ENCODE data around the gene USE1. TPM values are rescaled to one million over a fixed set of nuclear protein-coding genes. Genes with fewer than 3 reads are reported as not detected.

The USE1 gene
- total RNA-seq, 8 experiments from 2014 or later, result 14.7 to 31.0 (median 22.9) TPM

DNA sequence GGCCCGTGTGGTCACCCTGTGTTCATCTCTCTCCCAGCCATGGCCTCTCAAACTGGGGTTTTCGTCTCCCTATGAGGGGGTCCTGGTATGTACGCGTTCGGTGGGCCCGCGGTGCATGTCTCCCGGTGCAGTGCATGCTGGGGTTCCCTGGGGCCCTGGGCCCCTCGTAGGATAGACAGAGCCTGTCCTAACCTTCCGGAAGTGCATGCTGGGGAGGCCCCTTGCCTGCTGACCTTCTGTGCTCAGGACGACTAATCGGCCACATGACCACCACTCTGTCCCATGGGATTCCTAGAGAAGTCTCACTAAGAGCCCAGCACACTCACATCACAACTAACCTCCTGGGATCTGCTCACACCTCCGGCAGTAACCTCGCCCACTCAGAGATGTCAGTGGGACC, 4.9 kb upstream of the USE1 start:
- no peak for ATAC-seq (replicated peaks in 6 of 8)
- H3K4me1 ChIP-seq (replicated peaks in 1 of 2), result peaks cover 4 to 6% of the 10 kb centered on the region in 2 donors
- WGBS, 10 experiments, result 84 to 100% (median 93%) methylated on average over 1 to 8 of the region's 14 CpGs; no CpG with 5 or more reads in 5 of the 10 experiments
- in situ Hi-C loops (cut with MboI; ENCODE audit: low pct_unique_long_range_greater_than_20kb in 2 of 9, low sequenced_read_pairs in 9 of 9, unreplicated experiment in 9 of 9), result no loop called here
- peak overlapping the region in 1 of 2 donors; percentile 7 for H3K27ac ChIP-seq
- no peak overlapping the region for H3K4me3 ChIP-seq

- Histone ChIP-seq H3K4me3 (no peak overlapping the region), H3K27ac (no peak overlapping the region), H3K4me1 (replicated peaks in 1 of 2) (peaks cover 10 to 14% of the 10 kb centered on the region in 2 donors)
- in situ Hi-C loops (cut with MboI; ENCODE audit: low pct_unique_long_range_greater_than_20kb in 2 of 9, low sequenced_read_pairs in 9 of 9, unreplicated experiment in 9 of 9), result no loop called here
- no peak for ATAC-seq (replicated peaks in 6 of 8)
- 80 to 100% (median 93%) methylated on average over 2 to 11 of the region's 58 CpGs; no CpG with 5 or more reads in 4 of the 10 experiments for WGBS, 10 experiments
Observed at GRCh38 chr19:17211547-17212446, 3.4 kb upstream of the USE1 start.

DNA sequence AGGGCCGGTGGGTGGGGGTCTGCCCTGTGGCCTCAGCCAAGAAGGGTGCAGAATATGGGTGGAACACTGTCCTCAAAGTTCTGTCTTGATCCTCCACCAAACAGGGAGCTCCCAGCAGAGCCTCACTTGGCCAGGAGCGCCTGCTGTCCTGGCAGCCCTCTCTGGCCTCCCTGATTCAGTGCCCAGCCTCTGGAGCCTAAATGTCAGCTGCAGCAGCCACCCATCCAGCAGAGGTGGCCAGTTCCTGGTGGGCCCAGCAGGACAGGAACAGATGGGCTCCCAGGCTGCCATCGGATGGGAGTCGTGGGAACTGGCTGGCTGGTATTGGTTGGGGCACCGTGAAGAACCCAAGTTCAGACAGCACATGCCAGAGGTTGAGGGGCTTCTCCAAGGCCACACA, 1.8 kb upstream of the USE1 start:
- no peak overlapping the region for H3K4me3 ChIP-seq
- no peak overlapping the region for H3K27ac ChIP-seq
- WGBS, 10 experiments, result 60 to 100% methylated on average over 1 of the region's 5 CpGs; no CpG with 5 or more reads in 8 of the 10 experiments
- in situ Hi-C loops (cut with MboI; ENCODE audit: low pct_unique_long_range_greater_than_20kb in 2 of 9, low sequenced_read_pairs in 9 of 9, unreplicated experiment in 9 of 9), result no loop called here
- H3K4me1 ChIP-seq (replicated peaks in 1 of 2), result peaks cover 10 to 14% of the 10 kb centered on the region in 2 donors
- no peak for ATAC-seq (replicated peaks in 6 of 8)

DNA sequence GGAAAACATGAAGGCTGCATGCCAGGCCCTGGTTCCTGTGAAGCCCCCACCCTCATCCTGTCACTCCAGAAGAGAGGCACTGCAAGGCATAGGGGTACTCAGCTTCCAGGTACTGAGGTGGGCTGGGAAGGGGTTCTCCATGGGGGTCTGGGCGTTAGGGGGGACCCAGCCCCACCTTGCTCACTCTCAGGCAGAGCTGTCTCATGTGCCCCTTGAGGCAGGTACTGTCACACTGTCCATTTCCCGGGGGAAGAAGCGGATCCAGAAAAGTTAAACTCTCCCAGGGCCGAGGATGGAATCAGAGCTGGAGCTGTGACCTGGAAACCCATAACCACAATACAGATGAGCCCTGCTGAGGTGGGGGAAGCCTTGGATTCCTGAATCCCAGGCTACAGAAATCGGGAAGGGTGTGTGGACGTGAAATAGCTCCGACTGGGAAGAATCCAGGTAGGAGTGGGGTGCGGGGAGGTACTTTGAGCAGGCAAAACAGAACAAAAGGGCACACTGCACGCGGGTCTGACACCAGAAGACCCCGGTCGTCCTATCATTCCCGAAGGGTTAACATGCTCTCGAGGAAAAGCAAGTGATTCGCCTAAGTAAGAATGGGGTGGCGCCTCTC, 540 bp upstream of the USE1 start:
- H3K4me3 ChIP-seq, result peak overlapping the region; percentile 53 to 98 (median 65)
- H3K27ac ChIP-seq, result peak overlapping the region; percentile 91 to 99
- ATAC-seq (replicated peaks in 6 of 8), result peak in 1 of 8 experiments; percentile 2
- in situ Hi-C loops (cut with MboI; ENCODE audit: low pct_unique_long_range_greater_than_20kb in 2 of 9, low sequenced_read_pairs in 9 of 9, unreplicated experiment in 9 of 9), result no loop called here
- 0 to 35% (median 17%) methylated on average over 2 to 13 of the region's 16 CpGs; no CpG with 5 or more reads in 3 of the 10 experiments for WGBS, 10 experiments
- H3K4me1 ChIP-seq (replicated peaks in 1 of 2), result peaks cover 10 to 14% of the 10 kb centered on the region in 2 donors

DNA sequence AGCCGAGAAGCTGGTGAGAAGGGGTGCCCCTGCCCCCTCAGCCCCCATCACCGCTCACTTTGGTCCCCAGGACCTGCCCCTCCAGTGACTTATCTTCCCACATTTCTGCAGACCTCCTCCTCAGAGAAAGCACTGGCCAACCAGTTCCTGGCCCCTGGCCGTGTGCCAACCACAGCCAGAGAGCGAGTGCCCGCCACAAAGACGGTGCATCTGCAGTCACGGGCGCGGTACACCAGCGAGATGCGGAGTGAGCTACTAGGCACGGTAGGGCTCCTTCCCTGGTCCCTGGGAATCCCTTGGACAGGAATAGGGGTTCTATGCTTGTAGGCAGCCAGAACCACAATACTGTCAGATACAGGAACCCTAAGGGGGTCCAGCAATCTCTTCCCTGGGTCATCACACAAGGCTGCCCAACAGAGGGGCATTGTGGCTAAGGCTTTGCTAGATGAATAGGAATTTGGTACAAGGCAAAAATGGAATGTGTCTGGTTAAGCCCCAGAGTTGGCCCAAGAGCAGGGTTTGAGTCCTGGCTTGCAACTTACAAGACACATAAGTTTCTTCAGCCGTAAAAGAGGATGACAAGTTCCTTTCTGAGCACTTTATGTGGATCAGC, 1.0 kb downstream of the USE1 start:
- Histone ChIP-seq H3K4me1 (replicated peaks in 1 of 2) (peaks cover 10 to 14% of the 10 kb centered on the region in 2 donors), H3K27ac (peak overlapping the region; percentile 51 to 99), H3K4me3 (peak overlapping the region; percentile 53 to 98 (median 65))
- WGBS, 10 experiments, result 17 to 100% (median 95%) methylated on average over 1 to 10 of the region's 13 CpGs; no CpG with 5 or more reads in 3 of the 10 experiments
- no peak for ATAC-seq (replicated peaks in 6 of 8)
- in situ Hi-C loops (cut with MboI; ENCODE audit: low pct_unique_long_range_greater_than_20kb in 2 of 9, low sequenced_read_pairs in 9 of 9, unreplicated experiment in 9 of 9), result no loop called here

DNA sequence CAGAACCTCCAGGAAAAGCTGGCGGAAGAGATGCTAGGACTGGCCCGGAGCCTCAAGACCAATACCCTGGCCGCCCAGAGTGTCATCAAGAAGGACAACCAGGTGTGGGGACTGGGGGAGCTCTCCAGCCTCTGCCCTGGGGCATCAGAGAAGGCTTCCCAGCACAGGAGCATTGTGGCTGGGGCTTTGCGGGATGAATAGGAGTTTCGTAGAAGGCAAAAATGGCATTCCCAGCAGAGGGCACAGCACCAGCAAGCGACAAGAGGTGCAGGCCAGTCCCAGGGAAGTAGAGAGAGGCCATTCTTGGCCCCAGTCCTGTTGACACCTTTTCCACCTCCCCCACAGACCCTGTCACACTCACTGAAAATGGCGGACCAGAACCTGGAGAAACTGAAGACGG, 4.1 kb downstream of the USE1 start:
- in situ Hi-C loops (cut with MboI; ENCODE audit: low pct_unique_long_range_greater_than_20kb in 2 of 9, low sequenced_read_pairs in 9 of 9, unreplicated experiment in 9 of 9), result no loop called here
- no peak for ATAC-seq (replicated peaks in 6 of 8)
- 80 to 100% (median 93%) methylated on average over 1 to 5 of the region's 8 CpGs; no CpG with 5 or more reads in 7 of the 10 experiments for WGBS, 10 experiments

DNA sequence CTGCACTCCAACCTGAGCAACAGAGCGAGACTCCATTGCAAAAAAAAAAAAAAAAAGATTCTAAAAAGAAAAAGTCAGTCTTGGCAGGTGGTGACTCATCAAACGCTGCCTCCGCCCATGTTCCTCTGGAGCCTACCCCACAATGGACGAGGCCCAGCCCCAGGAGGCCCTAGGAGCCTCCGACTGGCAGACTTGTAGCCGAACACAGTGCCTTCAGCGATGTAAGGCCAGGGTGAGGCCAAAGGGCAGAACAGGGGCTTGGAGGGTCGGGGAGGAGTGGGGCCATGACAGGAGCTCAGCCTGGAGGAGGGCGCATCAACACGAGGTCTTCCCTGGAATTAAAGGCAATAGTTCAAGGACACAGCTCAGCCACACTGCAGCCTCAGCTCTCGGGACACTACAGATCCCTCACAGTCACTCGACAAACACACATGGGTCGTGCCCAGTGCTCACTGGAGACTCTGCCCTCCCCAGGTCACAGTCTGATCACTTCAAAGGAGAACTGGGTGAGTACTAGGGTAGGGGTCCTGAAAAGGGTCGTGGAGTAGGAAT, 5.1 kb downstream of the USE1 start:
- peak overlapping the region in 1 of 2 donors; percentile 72 for H3K27ac ChIP-seq
- no peak overlapping the region for H3K4me3 ChIP-seq
- peaks cover 6 to 8% of the 10 kb centered on the region in 2 donors for H3K4me1 ChIP-seq (replicated peaks in 1 of 2)
- peak in 5 of 8 experiments; percentile 3 to 73 (median 10) for ATAC-seq (replicated peaks in 6 of 8)
- 33 to 90% (median 71%) methylated on average over 2 to 9 of the region's 14 CpGs; no CpG with 5 or more reads in 3 of the 10 experiments for WGBS, 10 experiments
- in situ Hi-C loops (cut with MboI; ENCODE audit: low pct_unique_long_range_greater_than_20kb in 2 of 9, low sequenced_read_pairs in 9 of 9, unreplicated experiment in 9 of 9), result no loop called here

More for the DNA sequence above, 4.1 kb downstream of the USE1 start:
- H3K27ac ChIP-seq, result no peak overlapping the region
- no peak overlapping the region for H3K4me3 ChIP-seq
- peaks cover 10 to 13% of the 10 kb centered on the region in 2 donors for H3K4me1 ChIP-seq (replicated peaks in 1 of 2)

GRCh38 chr19:17225053-17225452, 9.9 kb downstream of the USE1 start:
- no peak overlapping the region for H3K27ac ChIP-seq
- ATAC-seq (replicated peaks in 6 of 8), result no peak
- WGBS, 10 experiments, result 71 to 100% (median 91%) methylated on average over 1 to 6 of the region's 10 CpGs; no CpG with 5 or more reads in 1 of the 10 experiments
- peaks cover 0 to 4% of the 10 kb centered on the region in 2 donors for H3K4me1 ChIP-seq (replicated peaks in 1 of 2)
- in situ Hi-C loops (cut with MboI; ENCODE audit: low pct_unique_long_range_greater_than_20kb in 2 of 9, low sequenced_read_pairs in 9 of 9, unreplicated experiment in 9 of 9), result no loop called here
- no peak overlapping the region for H3K4me3 ChIP-seq

DNA sequence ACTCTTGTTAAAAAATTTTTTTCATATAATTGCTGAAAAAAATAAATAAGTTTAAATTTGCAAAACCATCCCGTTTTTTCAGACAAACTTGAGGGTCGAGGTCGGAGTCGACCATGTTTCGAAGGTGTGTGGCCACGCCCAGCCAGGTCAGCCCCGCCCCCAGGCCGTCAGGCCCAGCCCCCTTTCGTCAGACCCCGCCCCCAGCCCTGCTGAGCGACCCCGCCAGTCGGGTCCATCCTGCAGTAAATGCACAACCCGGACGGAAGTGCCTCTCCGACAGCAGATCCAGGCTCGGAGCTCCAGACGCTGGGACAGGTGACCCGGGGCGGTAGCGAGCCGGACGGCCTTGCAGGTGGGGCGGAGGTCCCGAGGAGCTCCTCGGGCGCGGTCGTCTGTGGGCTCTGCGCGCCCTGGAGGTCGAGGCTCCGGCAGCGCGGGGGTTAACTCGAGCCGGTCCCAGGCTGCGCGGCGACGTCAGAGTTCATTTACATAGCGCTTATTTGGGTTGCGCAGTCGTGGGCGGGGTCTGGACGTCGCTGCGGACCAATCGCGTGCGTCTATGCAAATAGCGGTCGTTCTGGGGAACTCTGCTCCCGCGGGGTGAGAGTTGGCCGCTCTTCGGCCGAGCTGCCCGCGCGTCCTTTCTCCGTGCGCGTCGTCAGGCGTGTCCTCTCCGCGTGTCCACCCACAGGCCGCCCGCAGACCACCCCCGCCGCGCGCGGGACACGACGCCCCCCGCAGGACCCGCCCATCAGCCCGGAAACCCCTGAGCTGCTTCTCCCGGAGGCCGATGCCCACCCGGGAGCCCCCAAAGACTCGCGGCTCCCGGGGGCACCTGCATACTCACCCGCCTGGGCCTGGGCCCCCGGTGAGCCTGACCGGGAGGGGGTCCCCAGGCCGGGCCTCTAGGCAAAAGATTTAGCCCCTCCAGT, 11.1 kb downstream of the USE1 start, which contains the start of gene OCEL1:
TSS of gene OCEL1 (plus strand) at position 225 of the 932 bp plus-strand sequence. CDS start at position 247, 22 bp downstream.
- H3K4me1 ChIP-seq (replicated peaks in 1 of 2), result peaks cover 0 to 4% of the 10 kb centered on the region in 2 donors
- ATAC-seq (replicated peaks in 6 of 8), result peak; percentile 90 to 93 (median 92)
- peak within 1 kb of the TSS; percentile 42 to 50 (median 46) for H3K4me3 ChIP-seq
- 0 to 1% (median 0%) methylated on average over 1 to 14 of the region's 90 CpGs; no CpG with 5 or more reads in 6 of the 10 experiments for WGBS, 10 experiments
- in situ Hi-C loops (cut with MboI; ENCODE audit: low pct_unique_long_range_greater_than_20kb in 2 of 9, low sequenced_read_pairs in 9 of 9, unreplicated experiment in 9 of 9), result no loop called here
- peak within 1 kb of the TSS; percentile 76 to 77 for H3K27ac ChIP-seq

GRCh38 chr19:17227798-17228367, 12.7 kb downstream of the USE1 start:
- no peak overlapping the region for H3K27ac ChIP-seq
- in situ Hi-C loops (cut with MboI; ENCODE audit: low pct_unique_long_range_greater_than_20kb in 2 of 9, low sequenced_read_pairs in 9 of 9, unreplicated experiment in 9 of 9), result no loop called here

GRCh38 chr19:17229890-17230289, 14.7 kb downstream of the USE1 start:
- peaks cover 6 to 9% of the 10 kb centered on the region in 2 donors for H3K4me1 ChIP-seq (replicated peaks in 1 of 2)
- H3K27ac ChIP-seq, result no peak overlapping the region
- ATAC-seq (replicated peaks in 6 of 8), result no peak
- WGBS, 10 experiments, result 92 to 100% (median 100%) methylated on average over 1 to 2 of the region's 3 CpGs; no CpG with 5 or more reads in 4 of the 10 experiments
- no peak overlapping the region for H3K4me3 ChIP-seq
- in situ Hi-C loops (cut with MboI; ENCODE audit: low pct_unique_long_range_greater_than_20kb in 2 of 9, low sequenced_read_pairs in 9 of 9, unreplicated experiment in 9 of 9), result no loop called here

More at GRCh38 chr19:17227798-17228367, 12.7 kb downstream of the USE1 start:
- whole genome bisulfite sequencing, 10 experiments, result 72 to 90% (median 86%) methylated on average over 2 to 8 of the region's 13 CpGs; no CpG with 5 or more reads in 4 of the 10 experiments
- Histone ChIP-seq H3K4me3 (no peak overlapping the region), H3K4me1 (replicated peaks in 1 of 2) (peaks cover 0 to 4% of the 10 kb centered on the region in 2 donors)
- ATAC-seq (replicated peaks in 6 of 8), result no peak

All from motor neuron (in vitro differentiated cells).